ENCODE data around the gene ALG3.

GRCh38 chr3:184259878-184260723 lies 11.3 kb upstream of the ALG3 start:
- TF ChIP-seq CTCF (IDR thresholded peaks at IDR 0.05) (no peak), POLR2A (IDR thresholded peaks at IDR 0.05) (no peak)

Data from thyroid gland (tissue), 4 donors.